Esophagus squamous epithelium (tissue), 4 donors: Measurements from ENCODE around the gene RCCD1.

ENCODE experiments used
- CTCF ChIP-seq, 6 experiments: fragments of 450-650 bp in 4 of 6; fragments of 200-600 bp in 2 of 6; sonication (generic) in 2 of 6; IDR thresholded peaks; one replicate each; pipeline ENCODE4 v1.5.1; 2016 to 2019; ENCODE audit warnings: antibody characterized with exemption in 6 of 6, mild to moderate bottlenecking in 4 of 6, moderate library complexity in 4 of 6
- POLR2A ChIP-seq, 4 donors: fragments of 450-650 bp; IDR thresholded peaks; one replicate each; pipeline ENCODE4 v1.6.1; 2017; ENCODE audit warnings: antibody characterized with exemption in 4 of 4, mild to moderate bottlenecking in 4 of 4, moderate library complexity in 3 of 4

- TF ChIP-seq POLR2A (IDR thresholded peaks at IDR 0.05) (no peak), CTCF (IDR thresholded peaks at IDR 0.05) (no peak)
Observed at GRCh38 chr15:90986790-90987507, 32.3 kb downstream of the RCCD1 start.
